ENCODE measurements around the gene S100A11. TPM values are rescaled to one million over a fixed set of nuclear protein-coding genes. Genes with fewer than 3 reads are reported as not detected.

S100A11 gene
- total and polyA plus RNA-seq, 9 of the 15 experiments (the other 6 are each of a cell fraction or from before 2014, with no cell fraction given), result 131 to 808 (median 235) TPM

DNA sequence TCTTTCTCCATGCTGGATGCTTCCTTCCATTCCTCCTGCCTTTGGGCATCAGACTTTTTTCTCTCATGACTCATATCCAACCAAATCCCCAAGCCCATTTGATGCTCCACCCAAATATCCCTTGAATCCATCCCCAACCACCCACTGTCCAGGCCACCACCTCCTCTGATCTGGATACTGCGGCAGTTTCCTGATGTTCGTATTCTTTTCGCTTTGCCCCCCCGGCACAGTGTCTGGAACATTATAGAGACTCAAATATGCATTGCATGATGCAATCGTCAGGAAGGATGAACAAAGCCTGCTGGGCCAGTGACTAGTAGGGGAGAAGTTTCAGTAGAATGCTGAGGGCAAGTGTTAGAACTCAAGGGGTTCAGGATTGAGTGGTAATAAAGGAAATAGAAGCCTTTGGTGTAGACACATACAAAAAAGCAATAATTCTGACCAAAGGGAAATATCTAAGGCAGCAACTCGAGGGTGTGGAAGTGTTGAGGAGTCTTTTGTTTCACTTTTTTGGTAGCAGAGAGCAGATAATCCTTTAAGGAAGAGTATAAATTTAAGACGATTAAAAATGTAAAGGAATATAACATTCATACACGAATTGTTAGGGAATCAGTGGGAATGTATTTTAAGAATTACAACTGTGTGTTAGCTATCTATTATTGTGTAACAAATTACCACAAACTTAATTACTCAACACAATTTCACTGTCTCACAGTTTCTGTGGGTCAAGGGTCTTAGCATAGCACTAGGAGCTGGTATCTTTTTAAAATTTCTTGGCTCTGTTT, 7.5 kb downstream of the S100A11 start (continued):
- TF ChIP-seq ZNF668 (CRISPR knock-in tag; IDR thresholded peaks at IDR 0.05) (0 out of 2 replicates have a peak, but pooled peaks have one; percentile 4), ZNF311 (CRISPR knock-in tag; IDR thresholded peaks at IDR 0.05) (peak; percentile 75), POLR2H (tag; IDR thresholded peaks at IDR 0.05; ENCODE audit: low read depth) (peak; percentile 50; the same call in 1 of the 2 replicates), EP400 (IDR thresholded peaks at IDR 0.05) (peak; percentile 38; the same call in 1 of the 2 replicates), THRB (CRISPR knock-in tag; conservative IDR thresholded peaks at IDR 0.05) (peak; percentile 62; the same call in 1 of the 2 replicates), NFRKB (IDR thresholded peaks at IDR 0.05; ENCODE audit: low read depth) (0 out of 2 replicates have a peak, but pooled peaks have one; percentile 72), DACH1 (IDR thresholded peaks at IDR 0.05; ENCODE audit: partially characterized antibody) (no peak), PHTF2 (CRISPR knock-in tag; IDR thresholded peaks at IDR 0.05) (no peak), FOSL1 (tag; conservative IDR thresholded peaks at IDR 0.05) (peak; percentile 42; the same call in 1 of the 2 replicates), NR2C2 (CRISPR knock-in tag; IDR thresholded peaks at IDR 0.05) (no peak), NR2C2 (tag; IDR thresholded peaks at IDR 0.05) (no peak), DMBX1 (CRISPR knock-in tag; IDR thresholded peaks at IDR 0.05; ENCODE audit: borderline replicate concordance) (no peak; the same call in 1 of the 2 replicates), ZNF354B (CRISPR knock-in tag; IDR thresholded peaks at IDR 0.05) (no peak), GTF2E2 (tag; IDR thresholded peaks at IDR 0.05) (no peak), TRIM24 (IDR thresholded peaks at IDR 0.05) (peak; percentile 89 to 92), ZNF239 (CRISPR knock-in tag; IDR thresholded peaks at IDR 0.05) (peak; percentile 51; the same call in 1 of the 2 replicates), CEBPG (CRISPR knock-in tag; IDR thresholded peaks at IDR 0.05) (peak; percentile 95), CEBPG (tag; conservative IDR thresholded peaks at IDR 0.05 in 1 of 2, IDR thresholded peaks at IDR 0.05 in 1 of 2) (peak; percentile 92 to 98), JUND (IDR thresholded peaks at IDR 0.05; ENCODE audit: borderline replicate concordance, low read depth, low read length) (peak; percentile 53), JUND (tag; IDR thresholded peaks at IDR 0.05; ENCODE audit: borderline replicate concordance, low read depth, low read length) (peak; percentile 28; the same call in 1 of the 3 replicates)
- TF ChIP-seq, protein P1, sequence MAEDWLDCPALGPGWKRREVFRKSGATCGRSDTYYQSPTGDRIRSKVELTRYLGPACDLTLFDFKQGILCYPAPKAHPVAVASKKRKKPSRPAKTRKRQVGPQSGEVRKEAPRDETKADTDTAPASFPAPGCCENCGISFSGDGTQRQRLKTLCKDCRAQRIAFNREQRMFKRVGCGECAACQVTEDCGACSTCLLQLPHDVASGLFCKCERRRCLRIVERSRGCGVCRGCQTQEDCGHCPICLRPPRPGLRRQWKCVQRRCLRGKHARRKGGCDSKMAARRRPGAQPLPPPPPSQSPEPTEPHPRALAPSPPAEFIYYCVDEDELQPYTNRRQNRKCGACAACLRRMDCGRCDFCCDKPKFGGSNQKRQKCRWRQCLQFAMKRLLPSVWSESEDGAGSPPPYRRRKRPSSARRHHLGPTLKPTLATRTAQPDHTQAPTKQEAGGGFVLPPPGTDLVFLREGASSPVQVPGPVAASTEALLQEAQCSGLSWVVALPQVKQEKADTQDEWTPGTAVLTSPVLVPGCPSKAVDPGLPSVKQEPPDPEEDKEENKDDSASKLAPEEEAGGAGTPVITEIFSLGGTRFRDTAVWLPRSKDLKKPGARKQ (CRISPR knock-in tag; IDR thresholded peaks at IDR 0.05), result 0 out of 2 replicates have a peak, but pooled peaks have one; percentile 8
- TF ChIP-seq, protein P2, sequence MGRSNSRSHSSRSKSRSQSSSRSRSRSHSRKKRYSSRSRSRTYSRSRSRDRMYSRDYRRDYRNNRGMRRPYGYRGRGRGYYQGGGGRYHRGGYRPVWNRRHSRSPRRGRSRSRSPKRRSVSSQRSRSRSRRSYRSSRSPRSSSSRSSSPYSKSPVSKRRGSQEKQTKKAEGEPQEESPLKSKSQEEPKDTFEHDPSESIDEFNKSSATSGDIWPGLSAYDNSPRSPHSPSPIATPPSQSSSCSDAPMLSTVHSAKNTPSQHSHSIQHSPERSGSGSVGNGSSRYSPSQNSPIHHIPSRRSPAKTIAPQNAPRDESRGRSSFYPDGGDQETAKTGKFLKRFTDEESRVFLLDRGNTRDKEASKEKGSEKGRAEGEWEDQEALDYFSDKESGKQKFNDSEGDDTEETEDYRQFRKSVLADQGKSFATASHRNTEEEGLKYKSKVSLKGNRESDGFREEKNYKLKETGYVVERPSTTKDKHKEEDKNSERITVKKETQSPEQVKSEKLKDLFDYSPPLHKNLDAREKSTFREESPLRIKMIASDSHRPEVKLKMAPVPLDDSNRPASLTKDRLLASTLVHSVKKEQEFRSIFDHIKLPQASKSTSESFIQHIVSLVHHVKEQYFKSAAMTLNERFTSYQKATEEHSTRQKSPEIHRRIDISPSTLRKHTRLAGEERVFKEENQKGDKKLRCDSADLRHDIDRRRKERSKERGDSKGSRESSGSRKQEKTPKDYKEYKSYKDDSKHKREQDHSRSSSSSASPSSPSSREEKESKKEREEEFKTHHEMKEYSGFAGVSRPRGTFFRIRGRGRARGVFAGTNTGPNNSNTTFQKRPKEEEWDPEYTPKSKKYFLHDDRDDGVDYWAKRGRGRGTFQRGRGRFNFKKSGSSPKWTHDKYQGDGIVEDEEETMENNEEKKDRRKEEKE (IDR thresholded peaks at IDR 0.05; ENCODE audit: borderline replicate concordance in 1 of 2, control insufficient read depth in 1 of 2, low read depth in 2 of 2, low read length in 1 of 2), result no peak
